Measurements from ENCODE around the gene SLC32A1. TPM values are rescaled to one million over a fixed set of nuclear protein-coding genes. Genes with fewer than 3 reads are reported as not detected.

Gene SLC32A1, protein sequence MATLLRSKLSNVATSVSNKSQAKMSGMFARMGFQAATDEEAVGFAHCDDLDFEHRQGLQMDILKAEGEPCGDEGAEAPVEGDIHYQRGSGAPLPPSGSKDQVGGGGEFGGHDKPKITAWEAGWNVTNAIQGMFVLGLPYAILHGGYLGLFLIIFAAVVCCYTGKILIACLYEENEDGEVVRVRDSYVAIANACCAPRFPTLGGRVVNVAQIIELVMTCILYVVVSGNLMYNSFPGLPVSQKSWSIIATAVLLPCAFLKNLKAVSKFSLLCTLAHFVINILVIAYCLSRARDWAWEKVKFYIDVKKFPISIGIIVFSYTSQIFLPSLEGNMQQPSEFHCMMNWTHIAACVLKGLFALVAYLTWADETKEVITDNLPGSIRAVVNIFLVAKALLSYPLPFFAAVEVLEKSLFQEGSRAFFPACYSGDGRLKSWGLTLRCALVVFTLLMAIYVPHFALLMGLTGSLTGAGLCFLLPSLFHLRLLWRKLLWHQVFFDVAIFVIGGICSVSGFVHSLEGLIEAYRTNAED
- polyA plus RNA-seq: not detected

DNA sequence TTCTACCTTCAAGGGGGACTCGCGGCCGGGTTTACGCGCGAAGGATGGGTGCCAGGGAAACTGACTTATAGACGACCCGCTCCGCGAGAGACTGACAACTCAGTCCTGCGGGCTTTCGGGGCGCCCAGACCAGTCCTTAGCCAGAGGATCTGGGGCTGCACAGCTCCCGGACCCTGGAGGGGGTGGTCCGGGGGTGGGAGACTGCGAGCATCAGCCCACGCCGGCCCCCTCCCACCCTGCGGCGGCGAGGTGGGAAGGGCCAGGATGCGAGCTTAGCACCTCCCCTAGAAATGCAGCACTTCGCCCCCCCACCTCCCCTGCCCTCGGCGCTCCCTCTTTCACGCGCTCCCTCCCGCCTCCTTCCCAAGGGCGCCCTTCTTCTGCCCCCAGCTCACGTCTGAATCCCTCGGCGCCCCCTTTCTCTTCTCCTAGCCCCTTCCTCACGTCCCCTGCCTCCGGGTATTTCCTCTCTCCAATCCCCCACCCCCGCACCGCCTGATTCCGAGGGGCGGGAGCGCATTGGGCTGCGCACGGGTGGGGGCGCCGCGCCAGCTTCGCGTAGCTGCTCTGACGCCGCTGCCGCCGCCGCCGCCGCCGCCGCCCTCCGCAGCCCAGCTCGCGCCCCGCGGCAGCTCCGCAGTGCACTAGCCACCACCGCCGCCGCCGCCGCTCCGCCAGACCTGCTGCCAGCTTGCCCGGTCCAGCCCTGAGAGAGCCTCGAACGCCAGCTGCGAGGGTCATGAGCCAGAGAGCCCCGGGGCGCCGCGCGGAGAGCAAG lies at the start of gene SLC32A1:
TSS of gene SLC32A1 (plus strand) at position 639 of the 778 bp plus-strand sequence. CDS start 239 bp downstream, outside the sequence.
- Histone ChIP-seq H3K4me1 (ENCODE audit: control insufficient read depth in 2 of 2, insufficient read depth in 2 of 2, low read length in 1 of 2) (peaks cover 11 to 23% of the 10 kb centered on the region in 2 donors), H3K4me3 (ENCODE audit: low read depth in 1 of 2, low read length in 2 of 2) (no peak within 1 kb of the TSS), H3K36me3 (ENCODE audit: control insufficient read depth in 2 of 2, insufficient read depth in 2 of 2, low read length in 1 of 2) (no peaks in the 10 kb centered on the region), H3K27ac (ENCODE audit: low read depth in 2 of 2, low read length in 1 of 2) (no peak within 1 kb of the TSS), H3K9me3 (ENCODE audit: control insufficient read depth in 2 of 2, insufficient read depth in 1 of 2, low read depth in 1 of 2, low read length in 1 of 2) (peaks cover 2 to 25% of the 10 kb centered on the region in 2 donors), H3K27me3 (ENCODE audit: control insufficient read depth in 1 of 2, insufficient read depth in 2 of 2, low read length in 2 of 2) (peaks cover 29 to 65% of the 10 kb centered on the region in 2 donors)
- WGBS, 2 donors: 1 to 2% methylated on average over 41 to 76 of the region's 76 CpGs

DNA sequence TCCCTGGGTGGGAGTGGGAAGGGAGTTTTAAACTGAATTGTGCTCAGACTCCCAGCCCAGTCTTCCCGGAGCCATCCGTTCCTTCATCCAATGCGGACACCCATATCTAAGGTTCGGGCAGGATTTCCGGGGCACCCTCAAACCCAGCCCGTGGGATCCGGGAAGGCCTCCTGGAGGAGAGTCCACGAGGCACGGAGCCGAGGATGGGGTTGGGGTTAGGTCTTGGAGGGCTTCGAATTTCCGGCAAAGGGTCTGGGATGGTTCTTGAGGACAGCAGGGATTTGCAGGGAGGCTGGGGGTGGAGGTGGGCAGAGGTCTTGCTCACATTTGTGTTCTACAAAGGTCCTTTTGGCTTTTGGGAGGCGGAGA lies 49.5 kb upstream of the SLC32A1 start:
- Histone ChIP-seq H3K9me3 (ENCODE audit: control insufficient read depth in 2 of 2, insufficient read depth in 1 of 2, low read depth in 1 of 2, low read length in 1 of 2) (no peaks in the 10 kb centered on the region), H3K27ac (ENCODE audit: low read depth in 2 of 2, low read length in 1 of 2) (no peak overlapping the region), H3K36me3 (ENCODE audit: control insufficient read depth in 2 of 2, insufficient read depth in 2 of 2, low read length in 1 of 2) (no peaks in the 10 kb centered on the region), H3K4me3 (ENCODE audit: low read depth in 1 of 2, low read length in 2 of 2) (no peak overlapping the region), H3K27me3 (ENCODE audit: control insufficient read depth in 1 of 2, insufficient read depth in 2 of 2, low read length in 2 of 2) (peaks cover 0 to 6% of the 10 kb centered on the region in 2 donors), H3K4me1 (ENCODE audit: control insufficient read depth in 2 of 2, insufficient read depth in 2 of 2, low read length in 1 of 2) (peaks cover 5 to 6% of the 10 kb centered on the region in 2 donors)
- WGBS, 2 donors: 24 to 32% methylated on average over 13 of the region's 13 CpGs

DNA sequence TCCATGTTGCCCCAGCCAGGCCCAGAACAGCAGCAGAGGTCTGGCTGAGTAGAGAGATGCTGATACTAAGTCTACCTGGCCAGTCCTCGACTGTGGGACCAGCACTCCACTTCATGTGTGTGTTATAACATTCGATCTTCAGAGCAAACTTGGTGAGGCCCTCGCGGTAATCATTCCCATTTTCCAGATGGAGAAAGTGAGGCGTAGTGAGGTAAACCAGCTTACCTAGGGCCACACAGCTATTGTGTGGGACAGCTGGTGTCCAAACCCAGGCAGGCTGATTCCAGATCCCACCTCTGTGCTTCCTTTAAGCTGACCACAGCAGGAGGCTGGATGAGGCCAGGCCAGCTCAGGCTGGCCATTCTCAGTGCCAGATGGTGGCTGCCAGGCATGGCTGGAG lies 47.7 kb upstream of the SLC32A1 start:
- H3K4me1 ChIP-seq (ENCODE audit: control insufficient read depth in 2 of 2, insufficient read depth in 2 of 2, low read length in 1 of 2): peaks cover 5 to 6% of the 10 kb centered on the region in 2 donors
- peaks cover 0 to 6% of the 10 kb centered on the region in 2 donors for H3K27me3 ChIP-seq (ENCODE audit: control insufficient read depth in 1 of 2, insufficient read depth in 2 of 2, low read length in 2 of 2)
- H3K9me3 ChIP-seq (ENCODE audit: control insufficient read depth in 2 of 2, insufficient read depth in 1 of 2, low read depth in 1 of 2, low read length in 1 of 2): no peaks in the 10 kb centered on the region
- no peak overlapping the region for H3K27ac ChIP-seq (ENCODE audit: low read depth in 2 of 2, low read length in 1 of 2)
- H3K36me3 ChIP-seq (ENCODE audit: control insufficient read depth in 2 of 2, insufficient read depth in 2 of 2, low read length in 1 of 2): no peaks in the 10 kb centered on the region
- WGBS, 2 donors: 83 to 93% methylated on average over 5 of the region's 5 CpGs
- no peak overlapping the region for H3K4me3 ChIP-seq (ENCODE audit: low read depth in 1 of 2, low read length in 2 of 2)

DNA sequence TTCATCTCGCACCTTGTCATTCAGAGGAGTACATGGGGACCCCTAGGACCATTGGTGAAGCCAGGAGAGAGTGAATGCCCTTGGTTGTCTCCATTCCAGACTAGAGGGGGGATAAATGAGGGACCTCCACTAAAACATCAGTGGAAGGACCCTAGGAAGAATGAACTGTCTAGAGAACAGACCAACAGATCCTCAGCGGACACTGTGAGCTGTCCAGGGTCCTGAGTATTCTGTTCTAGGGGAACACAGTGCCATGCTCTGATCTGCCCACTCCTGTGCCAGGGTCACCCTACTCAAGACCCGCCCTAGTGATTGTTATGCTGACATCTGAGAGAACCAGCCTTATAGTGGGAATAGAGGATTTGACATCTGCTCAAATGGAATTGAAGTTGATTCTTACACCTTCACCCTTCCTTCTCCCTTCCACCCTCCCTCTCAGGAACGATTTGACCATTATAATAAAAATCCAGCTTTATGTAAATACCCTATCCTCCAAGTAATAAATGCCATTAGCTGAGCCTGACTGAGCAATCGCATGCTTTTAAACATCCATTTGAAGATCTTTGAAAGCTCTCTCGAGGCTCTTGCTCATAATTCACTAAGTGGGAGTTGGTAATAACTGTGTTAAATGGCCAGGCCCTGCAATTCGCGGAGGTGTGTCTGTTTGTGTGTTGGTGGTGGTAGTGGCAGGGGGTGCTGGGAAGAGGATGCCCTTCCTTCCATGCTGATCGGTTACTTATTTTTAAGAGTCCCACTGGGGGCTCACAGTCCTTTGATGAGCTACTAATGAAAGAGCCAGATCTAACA lies 43.6 kb upstream of the SLC32A1 start:
- Histone ChIP-seq H3K27me3 (ENCODE audit: control insufficient read depth in 1 of 2, insufficient read depth in 2 of 2, low read length in 2 of 2) (no peaks in the 10 kb centered on the region), H3K4me3 (ENCODE audit: low read depth in 1 of 2, low read length in 2 of 2) (no peak overlapping the region), H3K27ac (ENCODE audit: low read depth in 2 of 2, low read length in 1 of 2) (no peak overlapping the region), H3K9me3 (ENCODE audit: control insufficient read depth in 2 of 2, insufficient read depth in 1 of 2, low read depth in 1 of 2, low read length in 1 of 2) (no peaks in the 10 kb centered on the region), H3K36me3 (ENCODE audit: control insufficient read depth in 2 of 2, insufficient read depth in 2 of 2, low read length in 1 of 2) (no peaks in the 10 kb centered on the region), H3K4me1 (ENCODE audit: control insufficient read depth in 2 of 2, insufficient read depth in 2 of 2, low read length in 1 of 2) (no peaks in the 10 kb centered on the region)
- 41 to 44% methylated on average over 9 of the region's 9 CpGs for WGBS, 2 donors

DNA sequence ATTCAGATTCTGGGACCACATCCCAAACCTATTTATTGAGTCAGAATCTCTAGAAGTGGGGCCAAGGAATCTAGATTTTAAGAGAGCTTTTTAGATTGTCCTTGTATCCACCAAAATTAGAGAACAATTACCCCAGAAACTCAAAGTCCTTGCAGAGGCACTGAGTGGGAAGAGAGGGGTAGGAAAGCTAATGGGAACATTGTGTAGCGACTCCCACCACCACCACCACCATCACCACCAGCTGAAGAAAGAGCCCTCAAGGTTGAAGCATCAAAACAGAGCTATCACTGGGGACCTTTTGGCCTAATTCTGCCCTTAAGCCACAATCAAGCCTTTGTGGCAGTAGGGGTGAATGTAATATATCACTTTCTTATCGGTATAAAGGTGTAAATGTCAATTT lies 39.0 kb upstream of the SLC32A1 start:
- WGBS, 2 donors: 61 to 64% methylated on average over 2 of the region's 2 CpGs
- Histone ChIP-seq H3K27ac (ENCODE audit: low read depth in 2 of 2, low read length in 1 of 2) (no peak overlapping the region), H3K36me3 (ENCODE audit: control insufficient read depth in 2 of 2, insufficient read depth in 2 of 2, low read length in 1 of 2) (no peaks in the 10 kb centered on the region), H3K4me1 (ENCODE audit: control insufficient read depth in 2 of 2, insufficient read depth in 2 of 2, low read length in 1 of 2) (no peaks in the 10 kb centered on the region), H3K27me3 (ENCODE audit: control insufficient read depth in 1 of 2, insufficient read depth in 2 of 2, low read length in 2 of 2) (no peaks in the 10 kb centered on the region), H3K4me3 (ENCODE audit: low read depth in 1 of 2, low read length in 2 of 2) (no peak overlapping the region), H3K9me3 (ENCODE audit: control insufficient read depth in 2 of 2, insufficient read depth in 1 of 2, low read depth in 1 of 2, low read length in 1 of 2) (no peaks in the 10 kb centered on the region)

DNA sequence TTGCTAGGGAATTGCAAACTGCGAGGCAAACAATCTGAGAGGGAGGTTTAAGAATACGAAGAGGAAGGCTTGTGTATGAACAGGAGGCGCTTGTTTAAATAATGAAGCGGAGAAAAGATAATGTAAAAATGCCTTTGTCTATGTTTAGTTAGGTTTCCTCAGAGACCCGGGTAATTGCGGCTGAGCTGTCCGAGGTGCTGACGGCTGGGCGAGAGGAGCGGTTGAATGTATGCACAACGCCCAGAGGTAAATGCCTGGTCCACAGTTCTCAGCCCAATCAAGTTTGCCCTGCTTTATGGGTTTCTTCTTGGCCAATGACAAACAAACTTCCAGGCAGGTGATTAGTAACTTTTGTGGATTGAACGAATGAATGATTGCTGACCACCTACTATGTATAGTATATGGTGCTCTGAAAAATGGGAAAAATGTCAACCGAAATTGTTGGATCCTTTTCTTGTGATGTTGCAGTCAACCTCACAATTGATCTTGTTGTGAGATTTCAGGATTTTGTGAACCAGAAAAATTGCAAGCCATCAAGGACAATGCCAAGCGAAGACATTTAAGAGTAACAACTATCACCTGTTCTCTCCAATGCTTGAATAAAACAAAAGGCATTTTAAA lies 38.3 kb upstream of the SLC32A1 start:
- no peak overlapping the region for H3K4me3 ChIP-seq (ENCODE audit: low read depth in 1 of 2, low read length in 2 of 2)
- H3K36me3 ChIP-seq (ENCODE audit: control insufficient read depth in 2 of 2, insufficient read depth in 2 of 2, low read length in 1 of 2): no peaks in the 10 kb centered on the region
- H3K27me3 ChIP-seq (ENCODE audit: control insufficient read depth in 1 of 2, insufficient read depth in 2 of 2, low read length in 2 of 2): no peaks in the 10 kb centered on the region
- H3K4me1 ChIP-seq (ENCODE audit: control insufficient read depth in 2 of 2, insufficient read depth in 2 of 2, low read length in 1 of 2): no peaks in the 10 kb centered on the region
- no peaks in the 10 kb centered on the region for H3K9me3 ChIP-seq (ENCODE audit: control insufficient read depth in 2 of 2, insufficient read depth in 1 of 2, low read depth in 1 of 2, low read length in 1 of 2)
- WGBS, 2 donors: 13% methylated on average over 14 of the region's 14 CpGs
- no peak overlapping the region for H3K27ac ChIP-seq (ENCODE audit: low read depth in 2 of 2, low read length in 1 of 2)

DNA sequence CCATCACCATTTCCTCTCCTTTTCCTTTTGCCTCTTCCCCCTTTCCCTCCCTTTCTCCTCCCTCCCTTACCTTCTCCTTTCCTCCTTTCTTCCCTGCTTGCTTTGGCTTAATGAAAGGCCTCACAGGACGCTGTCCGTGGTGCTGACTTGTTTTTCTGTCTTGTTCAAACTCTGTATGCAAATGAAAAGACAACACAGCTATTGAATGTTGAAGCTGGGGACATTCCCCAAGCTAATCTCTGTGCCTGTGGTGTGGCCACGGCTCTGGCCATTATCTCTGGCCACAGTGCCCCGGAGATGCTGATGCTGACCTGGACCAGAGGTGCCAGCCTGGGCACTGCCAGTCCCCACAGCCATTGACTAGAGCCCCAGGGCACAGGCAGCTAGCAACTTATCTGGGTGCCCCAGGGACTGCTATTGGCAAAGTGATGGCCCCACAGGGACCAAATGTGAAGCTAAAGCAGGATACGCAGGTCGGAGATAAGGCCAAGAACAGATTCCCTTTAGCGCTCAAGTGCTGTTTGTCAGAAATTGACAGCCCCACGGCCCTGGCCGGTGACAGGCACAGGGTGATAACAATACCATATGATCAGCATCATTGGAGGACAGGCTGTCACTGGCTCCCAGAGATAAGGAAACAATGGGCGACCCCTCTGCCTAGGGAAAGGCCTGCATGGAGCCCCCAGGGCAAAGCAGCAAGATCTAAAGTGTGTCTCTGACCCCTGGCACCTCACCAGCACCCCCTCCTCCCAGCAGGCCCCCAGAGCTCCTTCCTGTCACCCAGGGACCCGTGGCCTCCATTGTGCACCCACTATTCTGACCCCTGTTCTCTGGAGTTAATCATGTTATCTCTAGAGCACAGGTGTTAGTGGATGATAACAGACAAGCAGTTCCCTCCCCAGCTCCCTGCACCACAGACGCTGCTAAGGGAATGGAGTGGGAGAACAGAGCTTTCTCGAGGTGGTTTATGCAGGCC lies 31.6 kb upstream of the SLC32A1 start:
- H3K9me3 ChIP-seq (ENCODE audit: control insufficient read depth in 2 of 2, insufficient read depth in 1 of 2, low read depth in 1 of 2, low read length in 1 of 2): no peaks in the 10 kb centered on the region
- no peaks in the 10 kb centered on the region for H3K27me3 ChIP-seq (ENCODE audit: control insufficient read depth in 1 of 2, insufficient read depth in 2 of 2, low read length in 2 of 2)
- no peak overlapping the region for H3K27ac ChIP-seq (ENCODE audit: low read depth in 2 of 2, low read length in 1 of 2)
- H3K4me1 ChIP-seq (ENCODE audit: control insufficient read depth in 2 of 2, insufficient read depth in 2 of 2, low read length in 1 of 2): no peaks in the 10 kb centered on the region
- no peak overlapping the region for H3K4me3 ChIP-seq (ENCODE audit: low read depth in 1 of 2, low read length in 2 of 2)
- no peaks in the 10 kb centered on the region for H3K36me3 ChIP-seq (ENCODE audit: control insufficient read depth in 2 of 2, insufficient read depth in 2 of 2, low read length in 1 of 2)
- 16 to 21% methylated on average over 13 of the region's 13 CpGs for WGBS, 2 donors

DNA sequence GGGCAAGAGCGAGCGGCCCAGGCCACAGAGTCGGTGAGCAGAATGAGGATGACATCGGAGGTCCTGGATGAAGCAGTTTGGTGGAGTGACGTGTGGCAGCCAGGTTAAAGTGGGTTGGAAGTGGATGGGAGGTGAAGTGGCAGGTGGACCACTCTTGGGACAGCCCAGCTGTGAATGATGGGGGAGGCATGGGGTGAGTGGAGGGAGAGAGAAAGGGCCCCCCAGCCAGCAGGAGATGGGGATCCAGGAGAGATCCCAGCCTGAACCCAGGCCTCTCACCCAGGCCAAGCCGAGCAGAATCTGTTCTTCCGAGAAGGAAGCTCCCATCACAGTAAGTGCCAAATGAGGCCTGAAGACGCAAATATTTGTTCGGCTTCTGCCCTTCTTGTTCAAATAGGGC lies 27.0 kb upstream of the SLC32A1 start:
- WGBS, 2 donors: 67 to 69% methylated on average over 9 of the region's 9 CpGs
- H3K27me3 ChIP-seq (ENCODE audit: control insufficient read depth in 1 of 2, insufficient read depth in 2 of 2, low read length in 2 of 2): no peaks in the 10 kb centered on the region
- H3K27ac ChIP-seq (ENCODE audit: low read depth in 2 of 2, low read length in 1 of 2): no peak overlapping the region
- no peaks in the 10 kb centered on the region for H3K36me3 ChIP-seq (ENCODE audit: control insufficient read depth in 2 of 2, insufficient read depth in 2 of 2, low read length in 1 of 2)
- H3K4me1 ChIP-seq (ENCODE audit: control insufficient read depth in 2 of 2, insufficient read depth in 2 of 2, low read length in 1 of 2): no peaks in the 10 kb centered on the region
- no peak overlapping the region for H3K4me3 ChIP-seq (ENCODE audit: low read depth in 1 of 2, low read length in 2 of 2)
- peaks cover 0 to 3% of the 10 kb centered on the region in 2 donors for H3K9me3 ChIP-seq (ENCODE audit: control insufficient read depth in 2 of 2, insufficient read depth in 1 of 2, low read depth in 1 of 2, low read length in 1 of 2)

Measured in esophagus (tissue), 2 donors.